AG20443 (cell line): Measurements from ENCODE around the gene RNF141.

Experiments used
- DNase-seq: peaks from one replicate; pipeline ENCODE4 v3.0.0; 2012; ENCODE audit warnings: low spot score, mixed read lengths

Gene RNF141, protein sequence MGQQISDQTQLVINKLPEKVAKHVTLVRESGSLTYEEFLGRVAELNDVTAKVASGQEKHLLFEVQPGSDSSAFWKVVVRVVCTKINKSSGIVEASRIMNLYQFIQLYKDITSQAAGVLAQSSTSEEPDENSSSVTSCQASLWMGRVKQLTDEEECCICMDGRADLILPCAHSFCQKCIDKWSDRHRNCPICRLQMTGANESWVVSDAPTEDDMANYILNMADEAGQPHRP

DNA sequence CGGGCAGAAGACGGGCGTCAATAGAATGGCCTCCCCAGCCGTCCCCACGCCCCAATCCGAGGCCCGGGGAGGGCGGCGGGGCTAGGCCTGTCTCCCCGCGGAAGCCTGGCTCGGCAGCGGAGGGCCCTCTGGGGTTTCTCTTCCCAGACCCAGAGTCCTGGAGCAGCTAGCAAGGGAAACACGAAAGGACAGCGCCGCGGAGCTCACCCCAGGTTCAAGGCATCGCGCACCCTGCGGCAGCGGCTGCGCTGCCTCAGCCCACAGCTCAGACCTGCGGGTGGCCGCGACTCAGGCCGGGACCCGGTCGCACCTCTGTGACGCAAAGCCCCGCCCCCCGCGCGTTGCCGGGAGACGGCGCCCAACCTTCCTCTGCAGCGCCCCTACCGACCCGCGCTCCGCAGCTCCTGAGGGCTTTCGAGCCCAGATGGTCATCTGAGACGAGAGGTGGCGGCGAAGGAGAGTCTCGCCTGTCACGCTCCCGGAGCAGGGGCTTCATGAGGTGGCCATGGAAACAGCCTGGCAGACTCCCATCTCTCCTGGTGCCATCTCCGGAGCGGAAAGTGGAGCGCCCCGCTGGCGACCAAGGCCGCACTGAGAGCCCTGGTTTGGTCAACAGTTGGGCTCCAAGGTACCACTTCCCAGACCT, at the start of gene RNF141:
RNF141 (minus strand) TSS at position 273 of the 646 bp plus-strand sequence. CDS start 7,029 bp downstream, outside the sequence.
- DNase-seq, result peak; percentile 99

DNA sequence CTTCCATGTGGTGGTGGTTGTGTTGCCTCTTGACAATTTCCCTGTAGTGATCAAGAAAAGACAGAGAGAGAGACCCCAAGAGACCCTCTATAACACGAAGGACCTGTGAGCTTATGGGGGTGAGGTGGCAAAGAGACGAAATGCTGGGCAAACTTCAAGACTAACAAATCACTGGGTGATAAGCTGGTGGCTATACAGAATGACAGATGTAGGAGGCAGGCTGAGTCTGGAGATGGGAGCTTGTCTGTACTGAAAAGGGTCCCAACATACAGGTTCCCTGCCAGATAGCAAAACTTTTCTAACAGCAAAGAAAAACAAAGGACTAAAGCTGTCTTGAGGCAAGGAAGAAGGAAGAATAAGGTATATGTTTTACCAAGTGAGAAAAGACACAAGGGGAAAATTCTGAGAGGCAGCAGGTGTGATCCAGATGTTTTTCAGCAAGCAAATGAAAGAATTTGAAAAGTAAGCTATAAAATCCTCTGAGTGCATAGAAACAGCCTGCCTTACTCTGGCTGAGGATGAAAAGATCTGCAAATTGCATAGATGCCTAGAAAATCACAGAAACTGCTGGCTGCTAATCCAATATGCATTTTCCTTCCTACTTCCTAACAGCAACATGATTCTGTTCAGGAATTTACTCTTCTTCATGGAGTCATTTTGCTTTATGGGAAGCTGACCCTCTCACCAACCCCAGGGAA, 49.4 kb upstream of the RNF141 start:
- DNase-seq, result no peak

DNA sequence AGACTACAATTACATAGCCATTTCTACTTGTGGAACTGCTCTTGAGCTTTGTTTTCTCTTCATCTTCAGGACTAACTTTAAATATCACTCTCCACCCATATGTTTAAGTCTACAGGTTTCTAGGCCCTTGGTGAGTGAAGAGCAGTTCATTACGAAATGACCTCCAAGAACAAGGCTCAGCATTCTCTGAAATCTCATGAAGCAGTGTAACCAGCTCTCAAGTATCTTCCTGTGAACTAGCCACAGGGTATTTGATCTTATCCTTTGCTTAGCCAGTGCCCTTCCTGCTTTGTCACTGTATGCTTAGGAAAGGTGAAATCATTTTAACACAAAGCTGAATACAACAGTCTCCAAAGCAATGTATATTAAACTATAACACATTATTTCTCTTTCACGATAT, 47.9 kb upstream of the RNF141 start:
- no peak for DNase-seq

DNA sequence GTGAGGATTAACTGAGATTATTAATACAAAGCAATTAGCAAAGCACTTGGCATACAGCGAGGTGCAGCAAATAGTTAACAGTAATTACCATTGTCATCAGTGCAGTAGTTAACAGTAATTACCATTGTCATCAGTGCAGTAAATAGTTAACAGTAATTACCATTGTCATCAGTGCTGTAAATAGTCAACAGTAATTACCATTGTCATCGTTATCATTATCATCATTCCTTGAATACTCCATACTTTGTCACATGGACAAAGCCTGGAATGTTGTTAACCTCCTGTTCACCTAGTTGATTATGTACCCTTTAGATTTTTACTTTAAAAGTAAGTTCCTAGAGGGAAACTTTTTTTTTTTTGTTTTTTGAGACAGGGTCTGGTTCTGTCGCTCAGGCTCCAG, 47.0 kb upstream of the RNF141 start:
- DNase-seq, result no peak

DNA sequence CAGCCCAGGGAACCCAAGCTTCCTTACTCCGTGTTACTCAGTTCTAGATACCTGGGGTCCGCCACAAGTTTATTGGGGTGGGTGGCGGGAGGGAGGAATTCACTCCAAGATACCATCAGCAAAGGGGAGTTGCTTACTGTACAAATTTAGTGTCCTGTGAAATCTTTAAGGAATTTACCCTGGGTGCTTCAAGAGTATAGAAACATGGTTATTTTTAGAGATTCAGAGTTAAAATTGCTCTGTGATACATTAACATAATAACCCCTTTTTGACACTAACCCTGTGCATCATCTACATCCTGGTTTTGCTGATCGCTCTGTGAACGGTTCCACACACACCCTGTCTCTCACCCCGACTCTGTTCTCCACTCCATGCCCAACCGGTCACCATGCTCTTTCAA, 46.4 kb upstream of the RNF141 start:
- DNase-seq, result no peak

DNA sequence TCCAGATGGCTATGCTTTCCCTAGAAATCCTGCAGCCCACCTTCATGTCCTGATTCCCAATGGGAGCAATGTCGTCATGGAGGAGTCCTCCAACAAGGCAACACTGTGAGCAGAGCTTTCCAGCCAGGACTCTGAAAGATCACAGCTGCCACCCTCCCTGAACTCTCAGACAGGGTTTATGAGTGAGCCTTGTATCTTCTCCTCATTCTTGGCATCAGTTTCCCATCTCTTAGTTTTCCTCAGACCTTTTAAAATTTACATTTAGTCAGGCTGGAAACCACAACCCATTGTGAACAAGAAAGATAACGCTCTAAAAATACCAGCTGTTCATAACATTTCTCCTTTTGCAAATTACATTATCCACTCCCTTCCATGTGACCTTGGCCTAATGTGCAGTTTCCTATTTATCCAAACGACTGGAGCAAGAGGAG, 43.1 kb upstream of the RNF141 start:
- DNase-seq, result no peak

DNA sequence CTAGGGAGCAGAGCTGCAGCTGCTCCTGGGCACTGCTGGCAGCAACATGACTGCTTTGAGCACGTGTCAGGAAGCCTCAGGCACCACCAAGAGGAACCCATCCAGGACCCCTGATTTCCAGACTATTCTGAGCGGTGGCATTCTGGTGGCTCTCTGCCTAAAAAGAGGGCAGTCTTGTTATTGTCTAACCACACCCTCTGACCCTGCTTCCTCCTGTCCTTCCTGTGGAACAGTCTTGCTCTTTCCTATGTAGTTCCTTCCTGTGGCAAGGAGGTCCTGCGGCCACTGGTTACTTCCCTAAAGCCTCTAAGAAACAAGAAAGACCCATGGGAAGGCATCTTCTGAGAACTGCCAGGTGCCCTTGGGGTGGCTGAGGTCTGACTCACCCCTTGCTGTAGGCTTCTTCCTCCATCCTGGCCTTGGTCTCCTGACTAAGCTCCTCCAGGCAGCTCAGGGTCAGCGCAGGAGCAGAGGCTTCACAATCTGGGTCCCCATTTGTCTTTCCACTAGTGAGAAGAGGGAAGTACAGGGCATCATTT, 40.6 kb upstream of the RNF141 start:
- DNase-seq, result peak; percentile 24

DNA sequence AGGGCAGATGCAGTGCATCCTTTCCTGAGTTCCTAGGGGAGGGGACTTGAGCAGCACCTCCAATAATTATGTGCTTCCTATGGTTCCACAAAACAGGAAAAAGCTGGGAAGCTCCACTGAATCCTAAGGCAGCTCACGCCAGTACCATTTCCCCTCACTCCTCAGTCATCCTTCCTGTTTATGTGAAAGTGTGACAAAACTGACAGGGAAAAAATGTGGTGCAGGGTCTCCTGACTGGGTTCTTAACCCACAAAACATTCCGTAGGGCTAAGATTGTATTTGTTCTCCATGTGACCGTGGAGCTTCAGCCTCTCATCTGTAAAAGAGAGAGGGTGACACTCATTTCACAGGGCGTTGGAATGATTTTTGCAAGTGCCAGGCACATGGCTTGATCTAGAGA, 39.6 kb upstream of the RNF141 start:
- no peak for DNase-seq

DNA sequence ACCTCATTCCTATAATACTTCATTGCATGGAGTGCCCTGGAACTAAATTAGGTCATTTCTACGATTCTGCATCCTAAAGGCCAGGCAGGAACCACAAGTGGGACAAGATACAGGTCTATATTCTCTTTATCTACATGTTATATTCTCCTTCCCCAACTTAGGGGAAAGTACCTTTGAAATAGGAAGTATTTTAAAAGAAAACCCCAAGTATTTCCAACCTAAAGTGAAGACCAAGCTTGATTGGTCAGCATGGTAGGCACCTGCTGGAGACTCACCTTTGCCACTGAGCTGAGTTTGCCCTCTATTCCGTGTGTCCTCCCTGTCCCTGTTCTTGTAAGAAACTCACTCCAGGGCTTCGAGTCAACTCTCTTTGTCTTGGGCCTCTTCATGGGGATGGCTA, 38.7 kb upstream of the RNF141 start:
- no peak for DNase-seq

DNA sequence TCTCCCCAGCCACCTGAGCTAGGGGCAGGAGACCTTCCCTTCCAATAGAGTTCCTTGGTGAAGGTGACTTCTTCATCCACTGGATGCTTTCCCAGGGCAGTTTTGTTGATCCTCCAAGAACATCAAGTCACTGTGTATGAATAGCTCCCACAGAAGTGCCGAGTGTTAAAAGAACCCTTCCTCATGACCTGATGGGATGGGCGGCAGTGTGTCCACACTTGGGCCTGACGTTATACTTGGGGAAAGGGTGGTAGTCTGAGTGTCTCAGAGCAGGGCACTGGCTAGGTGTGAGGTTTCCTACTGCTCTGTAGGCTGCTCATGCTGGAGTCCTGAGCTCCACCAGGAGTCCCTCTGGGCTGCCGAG, 35.0 kb upstream of the RNF141 start:
- DNase-seq, result no peak

DNA sequence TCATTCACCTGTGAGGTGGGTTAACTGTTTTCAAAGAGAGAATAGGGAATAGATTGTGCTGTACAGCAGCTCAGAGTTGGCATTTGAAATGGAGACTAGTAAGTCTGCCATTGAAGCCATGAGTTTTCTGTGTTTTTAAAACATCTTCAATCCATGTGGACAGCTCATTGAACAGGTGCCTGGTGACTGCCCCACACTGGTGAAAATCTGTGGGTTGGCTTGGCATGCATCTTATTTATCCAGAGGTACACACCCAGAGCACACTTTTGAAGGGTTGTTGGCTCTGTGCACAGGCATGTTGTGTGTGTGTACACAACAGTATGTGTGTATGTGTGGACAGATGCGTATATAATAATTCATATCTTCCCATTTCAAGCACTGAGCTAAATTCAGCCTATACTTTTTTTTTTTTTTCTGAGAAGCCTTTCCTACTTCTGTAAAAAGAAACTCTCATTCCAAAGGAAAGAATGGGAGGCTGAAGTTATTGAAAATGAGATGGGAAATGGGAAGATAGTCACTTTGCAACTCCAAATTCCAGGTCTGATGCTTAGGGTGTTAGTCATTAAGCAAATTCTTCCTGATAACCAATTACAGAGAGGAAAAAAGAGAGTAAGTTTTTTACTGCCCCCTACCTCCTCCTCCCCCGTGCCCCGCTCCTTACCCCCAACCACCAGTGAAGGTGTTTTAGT, 34.5 kb upstream of the RNF141 start:
- peak; percentile 13 for DNase-seq

DNA sequence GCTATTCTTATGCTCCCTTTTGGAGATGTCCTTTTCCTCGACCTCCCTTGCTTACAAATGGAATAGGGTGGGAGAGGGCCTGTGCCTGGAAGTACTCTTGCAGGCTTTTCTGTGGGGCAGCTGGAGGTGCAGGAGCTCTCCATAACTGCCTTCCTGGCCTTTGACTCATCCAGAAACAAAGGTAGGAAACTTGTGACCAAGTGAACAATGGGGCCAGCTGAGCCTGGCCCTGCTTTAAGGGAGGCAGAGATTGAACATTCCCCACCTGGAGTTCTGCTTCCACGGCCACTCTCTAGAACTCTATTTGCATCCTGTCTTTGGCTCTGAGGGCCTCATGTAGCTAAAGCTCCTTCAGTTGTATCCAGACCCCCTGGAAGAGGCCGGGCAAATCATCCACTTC, 32.6 kb upstream of the RNF141 start:
- no peak for DNase-seq

DNA sequence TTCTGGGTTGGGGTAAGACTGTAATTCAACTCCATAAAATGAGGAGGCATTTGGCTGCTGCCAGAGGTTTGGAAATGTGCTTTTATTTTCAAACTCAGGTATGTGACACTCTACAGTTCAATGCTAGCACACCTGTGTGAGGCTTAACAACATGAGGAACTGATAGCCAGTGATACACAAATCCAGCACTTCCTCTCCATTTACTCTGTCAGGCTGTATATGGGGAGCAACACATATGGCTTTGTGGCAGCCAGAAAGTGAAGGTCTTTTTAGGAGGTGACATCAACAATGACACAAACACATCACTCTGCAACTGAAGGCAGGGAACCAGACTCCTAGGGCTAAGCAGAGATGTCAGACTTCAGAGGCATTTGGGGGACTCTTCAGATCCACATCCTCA, 32.0 kb upstream of the RNF141 start:
- no peak for DNase-seq

DNA sequence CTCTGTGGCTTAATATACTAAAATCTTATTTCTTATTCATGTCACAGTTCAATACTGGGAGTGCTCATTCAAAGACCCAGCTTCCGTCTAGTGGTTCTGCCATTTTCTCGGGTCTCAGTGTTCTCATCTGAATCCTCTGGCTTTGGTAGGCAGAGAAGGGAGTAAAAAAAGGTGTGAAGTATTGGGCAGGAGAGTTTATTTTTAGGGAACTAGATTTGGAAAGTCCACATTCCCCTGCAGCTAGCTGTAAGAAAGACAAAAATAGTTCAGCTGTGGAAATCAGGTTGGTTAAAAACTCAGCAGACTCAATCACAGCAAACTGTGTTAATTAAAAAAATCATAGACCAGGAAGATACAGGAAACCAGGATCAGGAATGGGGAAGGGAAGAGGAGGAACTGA, 31.5 kb upstream of the RNF141 start:
- no peak for DNase-seq

DNA sequence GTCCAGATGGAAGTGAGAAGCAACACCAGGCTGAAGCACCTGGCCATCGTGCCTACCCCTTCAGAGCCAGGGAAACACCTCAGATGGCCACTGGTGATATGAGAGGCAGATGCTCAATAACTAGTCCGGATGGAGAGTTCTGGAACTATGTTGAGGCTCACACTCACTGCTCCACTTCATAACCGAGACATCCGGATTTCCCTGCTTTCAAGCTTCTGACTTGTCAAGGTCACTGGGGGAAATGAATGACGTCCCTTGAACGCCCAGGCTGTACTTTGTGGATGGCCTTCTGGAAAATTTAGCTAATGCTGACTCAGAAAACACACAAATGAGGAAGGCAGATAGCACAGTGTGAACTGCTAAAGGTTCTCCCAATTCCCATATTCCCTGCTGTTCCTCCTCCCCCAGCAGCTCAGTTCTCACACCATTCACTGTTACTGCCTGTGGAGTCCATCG, 27.5 kb upstream of the RNF141 start, which contains the start of gene LYVE1:
LYVE1 (minus strand) TSS at position 180 of the 456 bp plus-strand sequence; CDS start at position 47, 133 bp downstream.
- no peak for DNase-seq

DNA sequence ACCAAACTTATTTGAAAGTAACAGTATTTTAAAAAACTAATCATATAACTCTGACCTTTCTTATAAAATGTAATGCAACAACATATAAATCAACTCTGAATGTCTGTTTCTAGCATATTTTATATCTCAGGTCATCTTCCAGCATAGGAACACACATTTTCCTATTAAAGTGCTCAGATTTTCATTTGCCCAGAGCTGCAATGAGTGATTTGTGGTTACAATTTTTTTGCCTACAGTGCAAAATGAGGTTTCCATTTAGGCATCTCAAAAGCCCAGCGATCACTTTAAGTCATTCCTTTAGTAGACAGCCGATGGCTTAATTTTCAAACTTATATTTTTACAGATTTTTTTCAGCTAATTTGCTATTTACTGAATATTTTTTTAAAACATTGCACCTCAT, 26.5 kb upstream of the RNF141 start:
- no peak for DNase-seq

DNA sequence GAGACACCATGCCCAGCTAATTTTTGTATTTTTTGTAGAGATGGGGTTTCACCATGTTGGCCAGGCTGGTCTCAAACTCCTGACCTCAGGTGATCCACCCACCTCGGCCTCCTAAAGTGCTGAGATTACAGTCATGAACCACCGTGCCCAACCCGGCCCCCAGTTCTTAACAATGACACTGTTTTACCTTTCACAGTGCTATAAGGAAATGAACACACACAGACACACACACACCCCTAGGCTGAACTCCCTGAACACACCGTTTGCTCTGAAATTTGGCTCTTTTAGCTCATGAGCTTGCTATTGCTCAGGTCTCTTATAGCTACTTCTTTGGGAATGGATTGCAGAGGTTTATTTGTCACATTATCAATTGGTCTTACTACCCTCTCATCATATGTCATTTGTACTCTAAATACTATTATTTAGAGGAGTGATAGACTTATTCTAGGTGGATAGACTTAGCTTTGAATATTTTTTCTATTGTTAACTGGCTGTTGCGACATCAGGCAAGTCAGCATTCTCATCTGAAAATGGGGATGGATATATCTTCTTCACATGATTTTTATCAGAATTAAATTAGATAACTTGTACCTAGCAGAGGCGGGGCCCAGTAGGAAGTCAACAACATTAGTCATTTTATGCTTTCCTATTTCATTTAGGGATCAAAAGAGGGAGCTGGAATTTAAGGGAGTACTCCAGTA, 25.4 kb upstream of the RNF141 start:
- no peak for DNase-seq

DNA sequence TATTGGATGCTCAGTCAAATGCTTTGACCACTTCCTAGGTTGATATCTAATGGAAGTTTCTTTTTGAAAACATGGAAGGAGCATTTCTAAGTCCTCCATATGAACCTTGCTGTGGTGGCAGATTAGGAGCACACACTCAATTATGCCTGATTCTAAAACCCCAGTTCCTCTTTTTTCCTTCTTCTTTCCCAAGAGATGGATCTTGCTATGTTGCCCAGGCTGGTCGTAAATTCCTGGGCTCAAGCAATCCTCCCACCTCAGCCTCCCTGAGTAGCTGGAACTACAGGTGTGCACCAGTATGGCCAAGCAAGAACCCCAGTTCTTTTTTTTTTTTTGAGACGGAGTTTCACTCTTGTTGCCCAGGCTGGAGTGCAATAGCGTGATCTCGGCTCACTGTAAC, 24.5 kb upstream of the RNF141 start:
- DNase-seq, result no peak

DNA sequence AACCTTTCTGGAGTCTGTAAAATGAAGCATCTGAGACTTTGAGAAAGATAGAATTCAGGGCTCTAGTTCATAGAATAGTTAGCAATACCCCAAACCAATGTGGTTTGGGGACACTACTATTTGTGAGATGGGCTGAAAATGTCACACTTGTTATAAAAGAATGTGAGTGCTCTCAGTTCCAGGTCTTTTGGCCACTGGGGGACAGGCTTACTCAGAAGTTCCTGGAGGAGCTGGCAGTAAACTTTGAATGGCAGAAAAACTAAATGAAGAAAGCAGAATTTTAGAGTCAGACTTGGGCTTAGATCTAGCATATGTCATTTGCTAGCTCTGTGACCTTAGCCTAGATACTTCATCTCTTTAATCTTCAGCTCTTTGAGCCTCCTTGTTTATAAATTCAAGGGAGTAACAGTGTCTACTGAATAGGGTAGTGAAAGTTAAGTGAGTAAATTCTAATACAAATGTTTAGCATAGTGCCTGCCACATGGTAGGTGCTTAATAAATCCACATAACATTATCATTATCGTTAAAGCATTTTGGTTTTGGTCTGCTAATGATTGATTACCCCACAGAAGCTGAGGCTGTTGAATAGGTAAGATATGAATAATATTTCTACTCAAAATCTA, 23.8 kb upstream of the RNF141 start:
- DNase-seq, result peak; percentile 29

DNA sequence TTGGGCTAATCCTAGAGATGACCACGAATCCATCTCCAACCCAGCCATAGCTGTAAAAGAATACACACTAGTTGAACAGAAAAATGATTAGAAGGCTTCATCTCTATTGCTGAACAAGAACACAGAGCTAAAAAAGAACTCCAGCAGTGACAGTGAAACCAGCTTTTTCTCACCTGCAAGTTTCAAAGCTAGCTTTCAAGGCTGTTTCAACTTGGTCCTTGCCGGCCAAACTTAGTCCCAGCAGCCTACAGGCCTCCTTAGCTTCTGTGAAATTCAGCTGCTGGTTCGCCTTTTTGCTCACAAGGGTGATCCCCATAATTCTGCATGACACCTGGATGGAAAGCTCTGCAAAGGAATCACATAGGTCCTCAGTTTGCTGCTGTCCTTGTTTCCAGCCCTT, 23.0 kb upstream of the RNF141 start:
- DNase-seq, result no peak

DNA sequence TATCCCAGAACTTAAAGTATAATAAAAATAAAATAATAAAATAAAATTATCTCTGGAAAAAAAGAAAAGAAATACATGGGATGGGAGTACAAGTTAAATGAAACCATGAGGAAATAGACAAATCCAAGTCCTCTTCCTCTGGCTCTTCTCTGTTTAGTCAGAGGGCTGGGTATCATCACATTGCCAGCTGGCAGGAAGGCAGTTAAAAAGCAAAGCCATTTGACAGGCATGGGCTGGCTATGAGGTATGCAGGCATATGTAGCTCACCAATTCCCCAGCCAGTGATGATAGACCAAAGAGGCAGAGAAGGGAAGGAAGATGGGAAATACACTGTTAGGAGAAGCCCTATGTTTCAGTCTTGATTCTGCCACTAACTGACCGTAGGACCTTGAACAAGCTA, 21.0 kb upstream of the RNF141 start:
- DNase-seq, result no peak
